ENCODE measurements around the gene MMP24OS. TPM values are rescaled to one million over a fixed set of nuclear protein-coding genes. Genes with fewer than 3 reads are reported as not detected.

Gene MMP24OS
- total and polyA plus RNA-seq, 2 donors (not counting 3 experiments of a cell fraction or from before 2014, with no cell fraction given) = 35.1 to 55.6 TPM

GRCh38 chr20:35251613-35251940 is 26.3 kb downstream of the MMP24OS start:
- CTCF ChIA-PET = interaction anchor here (1.0 to 1.4 kb wide), 3 partner anchors 13 to 155 kb away, joined by 3 to 5 read pairs (median 3); no protein-coding TSS in a partner anchor
- H3K79me2 ChIP-seq (ENCODE audit: control insufficient read depth, insufficient read depth, low read length) = no peaks in the 10 kb centered on the region
- no peak overlapping the region for H3K4me3 ChIP-seq (replicated peaks in 1 of 3; ENCODE audit: insufficient read depth in 1 of 3, low read depth in 1 of 3, low read length in 3 of 3)
- dilution Hi-C loops (cut with MboI; ENCODE audit: extremely low pct_ligation_motif_present, low sequenced_read_pairs) = loop anchor here (25.0 kb wide), 1 partner anchor 414 kb away; the partner anchor contains the start of gene NCOA6
- H3K27me3 ChIP-seq (ENCODE audit: control insufficient read depth in 2 of 2, insufficient read depth in 2 of 2, low read length in 2 of 2) = peaks cover 0 to 4% of the 10 kb centered on the region in 2 experiments
- no peaks in the 10 kb centered on the region for H4K20me1 ChIP-seq (replicated peaks; ENCODE audit: control insufficient read depth, extremely low read depth, insufficient read depth, low read length)
- no TSS peak for BruUV-seq (replicated peaks)
- no peaks in the 10 kb centered on the region for H3K9me1 ChIP-seq (replicated peaks; ENCODE audit: control insufficient read depth, extremely low read depth, insufficient read depth, low read length)
- no peak overlapping the region for H3K4me2 ChIP-seq (ENCODE audit: insufficient read depth, low read length)
- H2AFZ ChIP-seq (ENCODE audit: low read depth, low read length) = no peak overlapping the region
- DNase-seq (ENCODE audit: low read depth, low spot score) = no peak
- no peaks in the 10 kb centered on the region for H3K4me1 ChIP-seq (ENCODE audit: control insufficient read depth, extremely low read depth, insufficient read depth, low read length)
- H3K9ac ChIP-seq (replicated peaks; ENCODE audit: extremely low read depth, insufficient read depth, low read length) = no peak overlapping the region
- no peaks in the 10 kb centered on the region for H3K36me3 ChIP-seq (ENCODE audit: control insufficient read depth in 2 of 2, extremely low read depth in 1 of 2, insufficient read depth in 2 of 2, low read length in 2 of 2)
- no peak for TF ChIP-seq POLR2AphosphoS5 (IDR thresholded peaks at IDR 0.05; ENCODE audit: insufficient read depth, low read depth, low read length)
- TF ChIP-seq EZH2 (IDR thresholded peaks at IDR 0.05; ENCODE audit: borderline replicate concordance, low read depth, low read length, severe bottlenecking) = no peak
- TF ChIP-seq MYC (IDR thresholded peaks at IDR 0.05; ENCODE audit: low read depth, low read length) = no peak
- no peak for TF ChIP-seq JUN (IDR thresholded peaks at IDR 0.05; ENCODE audit: borderline replicate concordance, insufficient read depth, insufficient read length, low read depth)
- TF ChIP-seq GATA2 (IDR thresholded peaks at IDR 0.05; ENCODE audit: insufficient read depth, insufficient read length, low read depth, low read length) = no peak
- no peak for TF ChIP-seq FOS (IDR thresholded peaks at IDR 0.05; ENCODE audit: borderline replicate concordance, insufficient read depth, low read length)
- TF ChIP-seq, protein P1, sequence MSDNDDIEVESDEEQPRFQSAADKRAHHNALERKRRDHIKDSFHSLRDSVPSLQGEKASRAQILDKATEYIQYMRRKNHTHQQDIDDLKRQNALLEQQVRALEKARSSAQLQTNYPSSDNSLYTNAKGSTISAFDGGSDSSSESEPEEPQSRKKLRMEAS (IDR thresholded peaks at IDR 0.05; ENCODE audit: insufficient read depth, insufficient read length) = no peak
- TF ChIP-seq POLR2A (IDR thresholded peaks at IDR 0.05; ENCODE audit: low read depth, low read length) = no peak
- TF ChIP-seq, protein P2, sequence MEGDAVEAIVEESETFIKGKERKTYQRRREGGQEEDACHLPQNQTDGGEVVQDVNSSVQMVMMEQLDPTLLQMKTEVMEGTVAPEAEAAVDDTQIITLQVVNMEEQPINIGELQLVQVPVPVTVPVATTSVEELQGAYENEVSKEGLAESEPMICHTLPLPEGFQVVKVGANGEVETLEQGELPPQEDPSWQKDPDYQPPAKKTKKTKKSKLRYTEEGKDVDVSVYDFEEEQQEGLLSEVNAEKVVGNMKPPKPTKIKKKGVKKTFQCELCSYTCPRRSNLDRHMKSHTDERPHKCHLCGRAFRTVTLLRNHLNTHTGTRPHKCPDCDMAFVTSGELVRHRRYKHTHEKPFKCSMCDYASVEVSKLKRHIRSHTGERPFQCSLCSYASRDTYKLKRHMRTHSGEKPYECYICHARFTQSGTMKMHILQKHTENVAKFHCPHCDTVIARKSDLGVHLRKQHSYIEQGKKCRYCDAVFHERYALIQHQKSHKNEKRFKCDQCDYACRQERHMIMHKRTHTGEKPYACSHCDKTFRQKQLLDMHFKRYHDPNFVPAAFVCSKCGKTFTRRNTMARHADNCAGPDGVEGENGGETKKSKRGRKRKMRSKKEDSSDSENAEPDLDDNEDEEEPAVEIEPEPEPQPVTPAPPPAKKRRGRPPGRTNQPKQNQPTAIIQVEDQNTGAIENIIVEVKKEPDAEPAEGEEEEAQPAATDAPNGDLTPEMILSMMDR (IDR thresholded peaks at IDR 0.05; ENCODE audit: extremely low read depth in 1 of 2, insufficient read depth in 1 of 2, low read depth in 1 of 2, low read length in 2 of 2) = no peak
- H3K27ac ChIP-seq (ENCODE audit: insufficient read depth, low read depth, low read length) = no peak overlapping the region
- no peaks in the 10 kb centered on the region for H3K9me3 ChIP-seq (replicated peaks; ENCODE audit: control insufficient read depth, insufficient read depth, low read length)
- POLR2A ChIA-PET = no interaction called here
- FAIRE-seq = no peak
- intact Hi-C loops (cut with micrococcal nuclease) = no loop called here
